Measurements from ENCODE around the gene ZNF277.

Gene ZNF277

GRCh38 chr7:112362053-112362650, 155.7 kb downstream of the ZNF277 start:
- DNase-seq, result peak; percentile 9

GRCh38 chr7:112362731-112363131, 156.2 kb downstream of the ZNF277 start:
- peak; percentile 27 for DNase-seq

- DNase-seq, result no peak
Measured at GRCh38 chr7:112364388-112364787, 157.9 kb downstream of the ZNF277 start.

- no peak for DNase-seq
Measured at GRCh38 chr7:112365551-112365950, 159.1 kb downstream of the ZNF277 start.

- no peak for DNase-seq
Measured at GRCh38 chr7:112366886-112367285, 160.4 kb downstream of the ZNF277 start.

GRCh38 chr7:112370436-112370835, 163.9 kb downstream of the ZNF277 start:
- DNase-seq, result peak; percentile 7

- no peak for DNase-seq
Measured at GRCh38 chr7:112371701-112372100, 165.2 kb downstream of the ZNF277 start.

GRCh38 chr7:112372101-112372500, 165.6 kb downstream of the ZNF277 start:
- DNase-seq, result no peak

- no peak for DNase-seq
Measured at GRCh38 chr7:112377593-112377992, 171.1 kb downstream of the ZNF277 start.

- DNase-seq, result no peak
Measured at GRCh38 chr7:112381311-112382091, 175.0 kb downstream of the ZNF277 start.

- DNase-seq, result no peak
Measured at GRCh38 chr7:112383671-112384417, 177.3 kb downstream of the ZNF277 start.

GRCh38 chr7:112385516-112385915, 179.0 kb downstream of the ZNF277 start:
- no peak for DNase-seq

- DNase-seq, result no peak
Measured at GRCh38 chr7:112386619-112387018, 180.1 kb downstream of the ZNF277 start.

GRCh38 chr7:112390167-112390566, 183.7 kb downstream of the ZNF277 start:
- DNase-seq, result no peak

- DNase-seq, result peak; percentile 18
Measured at GRCh38 chr7:112391079-112391821, 184.8 kb downstream of the ZNF277 start.

GRCh38 chr7:112391841-112392286, 185.4 kb downstream of the ZNF277 start:
- peak; percentile 49 for DNase-seq

Measured in NCI-H510A treated with DMSO at 0.1 percent for 48 hours (cell line).